H1 (cell line): ENCODE results near the gene ZBTB43. TPM values are rescaled to one million over a fixed set of nuclear protein-coding genes. Genes with fewer than 3 reads are reported as not detected.

ENCODE experiments used
- CHD1 ChIP-seq: IDR thresholded peaks from 2 replicates; pipeline ENCODE4 v1.6.1; 2012; ENCODE audit warnings: low read depth, low read length, improper control_type of control experiment
- JUND ChIP-seq: IDR thresholded peaks from 2 replicates; pipeline ENCODE4 v1.6.1; 2011; ENCODE audit warnings: mild to moderate bottlenecking, improper control_type of control experiment, low read length
- POLR2AphosphoS5 ChIP-seq: IDR thresholded peaks from 2 replicates; pipeline ENCODE4 v1.6.1; 2011; ENCODE audit warnings: low read depth, low read length
- RAD21 ChIP-seq, 2 experiments: IDR thresholded peaks in 1 of 2; conservative IDR thresholded peaks in 1 of 2; 2 replicates each; pipeline ENCODE4 v1.6.1; 2011; ENCODE audit warnings: low read depth in 2 of 2, low read length in 2 of 2, improper control_type of control experiment in 1 of 2, inconsistent platforms in 1 of 2, mild to moderate bottlenecking in 1 of 2, moderate library complexity in 1 of 2
- RBBP5 ChIP-seq: IDR thresholded peaks from 2 replicates; pipeline ENCODE4 v1.7.1; 2012; ENCODE audit warnings: low read depth, mild to moderate bottlenecking, inconsistent platforms, low read length, moderate library complexity, borderline replicate concordance
- SAP30 ChIP-seq: fragments of 300-600 bp; sonication (generic); IDR thresholded peaks from 2 replicates; pipeline ENCODE4 v1.7.1; 2012; ENCODE audit warnings: low read length, moderate library complexity, mild to moderate bottlenecking, inconsistent platforms; ENCODE audit not compliant: insufficient read depth, insufficient replicate concordance
- polyA plus RNA-seq, 7 experiments: library from polyadenylated mRNA; depleted of rRNA in 3 of 7; stranded (reverse) in 5 of 7; unstranded in 2 of 7; fragments of >200 nt in 5 of 7; fragments of 200-250 nt in 2 of 7; gene quantifications; 1 replicate in 5 of 7; 2 replicates in 1 of 7; 4 replicates in 1 of 7; pipeline versions ENCODE4 v1.2.1 to v1.2.3, GENCODE V29; 2011 to 2013; ENCODE audit warnings: missing spikeins in 2 of 7, mixed read lengths in 2 of 7
- total RNA-seq: library from RNA; stranded (reverse); fragmentation: NEBNext Ultra II Directional; extraction: Animal tissue kit (Norgen Biotek cat#: 25700); gene quantifications from 2 replicates; pipeline ENCODE4 v1.2.1, GENCODE V29; 2021
- TF ChIP-seq, protein P1 (sequence below): fragments of 300-600 bp; sonication (generic); IDR thresholded peaks from 2 replicates; pipeline ENCODE4 v1.7.1; 2012; ENCODE audit warnings: low read length, moderate library complexity, mild to moderate bottlenecking, inconsistent platforms; ENCODE audit not compliant: insufficient replicate concordance

ZBTB43 gene
- total and polyA plus RNA-seq, 2 of the 8 experiments (the other 6 are each of a cell fraction or from before 2014, with no cell fraction given): 4.1 to 16.7 TPM

DNA sequence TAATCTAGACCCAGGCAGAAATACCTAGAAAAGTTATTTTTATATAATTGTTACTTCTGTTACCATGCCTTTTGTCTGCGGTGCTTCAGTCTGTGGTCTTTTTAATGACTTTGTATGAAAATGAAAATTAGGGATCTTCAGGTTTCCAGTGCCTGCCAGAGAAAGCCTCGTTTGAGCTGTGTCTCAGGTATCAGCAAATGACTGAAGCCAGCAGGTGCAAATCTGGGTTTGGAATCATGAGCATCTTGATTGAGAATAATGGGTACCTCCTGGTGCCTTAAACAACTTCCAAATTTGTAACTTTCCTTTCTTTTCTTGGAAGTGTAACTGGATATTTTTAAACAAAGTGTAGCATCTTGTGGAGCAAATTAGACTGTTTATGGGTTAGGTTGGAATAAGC is 59.9 kb downstream of the ZBTB43 start (continued):
- TF ChIP-seq, protein P1, sequence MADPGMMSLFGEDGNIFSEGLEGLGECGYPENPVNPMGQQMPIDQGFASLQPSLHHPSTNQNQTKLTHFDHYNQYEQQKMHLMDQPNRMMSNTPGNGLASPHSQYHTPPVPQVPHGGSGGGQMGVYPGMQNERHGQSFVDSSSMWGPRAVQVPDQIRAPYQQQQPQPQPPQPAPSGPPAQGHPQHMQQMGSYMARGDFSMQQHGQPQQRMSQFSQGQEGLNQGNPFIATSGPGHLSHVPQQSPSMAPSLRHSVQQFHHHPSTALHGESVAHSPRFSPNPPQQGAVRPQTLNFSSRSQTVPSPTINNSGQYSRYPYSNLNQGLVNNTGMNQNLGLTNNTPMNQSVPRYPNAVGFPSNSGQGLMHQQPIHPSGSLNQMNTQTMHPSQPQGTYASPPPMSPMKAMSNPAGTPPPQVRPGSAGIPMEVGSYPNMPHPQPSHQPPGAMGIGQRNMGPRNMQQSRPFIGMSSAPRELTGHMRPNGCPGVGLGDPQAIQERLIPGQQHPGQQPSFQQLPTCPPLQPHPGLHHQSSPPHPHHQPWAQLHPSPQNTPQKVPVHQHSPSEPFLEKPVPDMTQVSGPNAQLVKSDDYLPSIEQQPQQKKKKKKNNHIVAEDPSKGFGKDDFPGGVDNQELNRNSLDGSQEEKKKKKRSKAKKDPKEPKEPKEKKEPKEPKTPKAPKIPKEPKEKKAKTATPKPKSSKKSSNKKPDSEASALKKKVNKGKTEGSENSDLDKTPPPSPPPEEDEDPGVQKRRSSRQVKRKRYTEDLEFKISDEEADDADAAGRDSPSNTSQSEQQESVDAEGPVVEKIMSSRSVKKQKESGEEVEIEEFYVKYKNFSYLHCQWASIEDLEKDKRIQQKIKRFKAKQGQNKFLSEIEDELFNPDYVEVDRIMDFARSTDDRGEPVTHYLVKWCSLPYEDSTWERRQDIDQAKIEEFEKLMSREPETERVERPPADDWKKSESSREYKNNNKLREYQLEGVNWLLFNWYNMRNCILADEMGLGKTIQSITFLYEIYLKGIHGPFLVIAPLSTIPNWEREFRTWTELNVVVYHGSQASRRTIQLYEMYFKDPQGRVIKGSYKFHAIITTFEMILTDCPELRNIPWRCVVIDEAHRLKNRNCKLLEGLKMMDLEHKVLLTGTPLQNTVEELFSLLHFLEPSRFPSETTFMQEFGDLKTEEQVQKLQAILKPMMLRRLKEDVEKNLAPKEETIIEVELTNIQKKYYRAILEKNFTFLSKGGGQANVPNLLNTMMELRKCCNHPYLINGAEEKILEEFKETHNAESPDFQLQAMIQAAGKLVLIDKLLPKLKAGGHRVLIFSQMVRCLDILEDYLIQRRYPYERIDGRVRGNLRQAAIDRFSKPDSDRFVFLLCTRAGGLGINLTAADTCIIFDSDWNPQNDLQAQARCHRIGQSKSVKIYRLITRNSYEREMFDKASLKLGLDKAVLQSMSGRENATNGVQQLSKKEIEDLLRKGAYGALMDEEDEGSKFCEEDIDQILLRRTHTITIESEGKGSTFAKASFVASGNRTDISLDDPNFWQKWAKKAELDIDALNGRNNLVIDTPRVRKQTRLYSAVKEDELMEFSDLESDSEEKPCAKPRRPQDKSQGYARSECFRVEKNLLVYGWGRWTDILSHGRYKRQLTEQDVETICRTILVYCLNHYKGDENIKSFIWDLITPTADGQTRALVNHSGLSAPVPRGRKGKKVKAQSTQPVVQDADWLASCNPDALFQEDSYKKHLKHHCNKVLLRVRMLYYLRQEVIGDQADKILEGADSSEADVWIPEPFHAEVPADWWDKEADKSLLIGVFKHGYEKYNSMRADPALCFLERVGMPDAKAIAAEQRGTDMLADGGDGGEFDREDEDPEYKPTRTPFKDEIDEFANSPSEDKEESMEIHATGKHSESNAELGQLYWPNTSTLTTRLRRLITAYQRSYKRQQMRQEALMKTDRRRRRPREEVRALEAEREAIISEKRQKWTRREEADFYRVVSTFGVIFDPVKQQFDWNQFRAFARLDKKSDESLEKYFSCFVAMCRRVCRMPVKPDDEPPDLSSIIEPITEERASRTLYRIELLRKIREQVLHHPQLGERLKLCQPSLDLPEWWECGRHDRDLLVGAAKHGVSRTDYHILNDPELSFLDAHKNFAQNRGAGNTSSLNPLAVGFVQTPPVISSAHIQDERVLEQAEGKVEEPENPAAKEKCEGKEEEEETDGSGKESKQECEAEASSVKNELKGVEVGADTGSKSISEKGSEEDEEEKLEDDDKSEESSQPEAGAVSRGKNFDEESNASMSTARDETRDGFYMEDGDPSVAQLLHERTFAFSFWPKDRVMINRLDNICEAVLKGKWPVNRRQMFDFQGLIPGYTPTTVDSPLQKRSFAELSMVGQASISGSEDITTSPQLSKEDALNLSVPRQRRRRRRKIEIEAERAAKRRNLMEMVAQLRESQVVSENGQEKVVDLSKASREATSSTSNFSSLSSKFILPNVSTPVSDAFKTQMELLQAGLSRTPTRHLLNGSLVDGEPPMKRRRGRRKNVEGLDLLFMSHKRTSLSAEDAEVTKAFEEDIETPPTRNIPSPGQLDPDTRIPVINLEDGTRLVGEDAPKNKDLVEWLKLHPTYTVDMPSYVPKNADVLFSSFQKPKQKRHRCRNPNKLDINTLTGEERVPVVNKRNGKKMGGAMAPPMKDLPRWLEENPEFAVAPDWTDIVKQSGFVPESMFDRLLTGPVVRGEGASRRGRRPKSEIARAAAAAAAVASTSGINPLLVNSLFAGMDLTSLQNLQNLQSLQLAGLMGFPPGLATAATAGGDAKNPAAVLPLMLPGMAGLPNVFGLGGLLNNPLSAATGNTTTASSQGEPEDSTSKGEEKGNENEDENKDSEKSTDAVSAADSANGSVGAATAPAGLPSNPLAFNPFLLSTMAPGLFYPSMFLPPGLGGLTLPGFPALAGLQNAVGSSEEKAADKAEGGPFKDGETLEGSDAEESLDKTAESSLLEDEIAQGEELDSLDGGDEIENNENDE: no peak
- TF ChIP-seq POLR2AphosphoS5: no peak
- no peak for TF ChIP-seq JUND
- TF ChIP-seq SAP30: no peak
- no peak for TF ChIP-seq RBBP5
- no peak for TF ChIP-seq RAD21 (IDR thresholded peaks at IDR 0.05 in 1 of 2, conservative IDR thresholded peaks at IDR 0.05 in 1 of 2; ENCODE audit: low read depth in 2 of 2, low read length in 2 of 2)
- TF ChIP-seq CHD1: no peak
- TF ChIP-seq, all 59 proteins: peak for 0
